ENCODE data around the gene ZNF430. TPM values are rescaled to one million over a fixed set of nuclear protein-coding genes. Genes with fewer than 3 reads are reported as not detected.
"Not testable (repeated sequence)": the region's sequence is repeated elsewhere in the genome, so short reads cannot be mapped to it uniquely, and the experiment has no call there.

Gene ZNF430
- total RNA-seq = 10 to 100 TPM; 14.7 to 17.1 TPM

DNA sequence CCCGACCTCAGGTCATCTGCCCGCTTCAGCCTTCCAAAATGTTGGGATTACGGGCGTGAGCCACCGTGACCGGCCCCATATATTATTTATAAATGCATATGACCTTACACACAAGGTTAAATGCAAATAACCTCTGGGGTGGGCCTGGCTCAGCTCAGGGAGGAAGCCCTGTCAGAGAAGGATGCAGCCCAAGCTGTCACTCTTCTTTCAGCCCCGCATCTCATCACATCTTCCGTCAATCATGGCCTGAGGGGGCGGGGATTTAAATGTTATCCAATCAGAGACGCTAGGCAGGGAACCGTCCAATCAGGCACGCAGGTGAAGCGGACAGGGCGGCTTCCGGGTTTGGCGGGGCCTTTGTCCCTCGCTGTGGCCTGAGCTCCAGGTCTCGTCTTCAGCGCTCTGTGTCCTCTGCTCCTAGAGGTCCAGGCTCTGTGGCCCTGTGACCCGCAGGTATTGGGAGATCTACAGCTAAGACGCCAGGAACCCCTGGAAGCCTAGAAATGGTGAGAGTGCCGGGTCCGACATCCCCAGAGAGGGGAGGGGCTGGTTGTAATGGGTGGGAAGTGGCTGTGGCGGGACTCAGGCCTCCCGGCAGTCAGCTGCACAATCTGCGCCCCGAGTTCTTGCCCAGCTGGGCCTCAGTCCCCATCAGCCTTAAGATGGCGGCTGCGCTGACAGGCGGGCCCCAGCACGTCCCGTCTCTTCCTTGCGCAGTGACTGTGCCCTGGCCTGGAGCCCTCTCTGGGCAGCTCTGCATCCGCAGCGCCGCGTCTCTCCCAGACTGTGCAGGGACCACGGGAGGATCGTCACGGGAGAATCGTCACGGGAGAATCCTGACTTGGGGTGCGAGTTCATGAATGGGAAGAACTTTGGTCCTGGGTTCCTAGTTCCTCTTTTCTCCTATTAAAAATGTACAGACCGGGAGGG lies at the start of gene ZNF430:
ZNF430 (plus strand) TSS at position 360 of the 930 bp plus-strand sequence; CDS start at position 504, 144 bp downstream.
- Mint-ChIP-seq H3K9me3 (ENCODE audit: low read depth) (no peaks in the 10 kb centered on the region), H3K27me3 (no peaks in the 10 kb centered on the region), H3K4me1 (peaks cover 40% of the 10 kb centered on the region), H3K27ac (peak within 1 kb of the TSS; percentile 99), H3K4me3 (peak within 1 kb of the TSS; percentile 96), H3K36me3 (ENCODE audit: low read depth) (peaks cover 39% of the 10 kb centered on the region)
- ChIA-PET POLR2A (interaction anchor here (0.6 to 1.5 kb wide), 8 partner anchors 21 to 1199 kb away, joined by 3 to 23 read pairs (median 4); partner anchors contain the start of genes ZNF100, ZNF431, ZNF506 and ZNF714), CTCF (interaction anchor here (0.6 to 0.7 kb wide), 2 partner anchors 98 to 456 kb away, joined by 3 read pairs; no protein-coding TSS in a partner anchor)
- DNase-seq (peak; percentile 96), ATAC-seq (peak; percentile 95)
- intact Hi-C loops (cut with DNase I, micrococcal nuclease) = loop anchor here (1.0 to 10.0 kb wide), 23 partner anchors 21 to 1423 kb away; partner anchors contain the start of genes ZNF100 (in 2 of the 2), ZNF431 (in 2 of the 2), ZNF66 (in 2 of the 2) and ZNF737 (in 2 of the 2)

DNA sequence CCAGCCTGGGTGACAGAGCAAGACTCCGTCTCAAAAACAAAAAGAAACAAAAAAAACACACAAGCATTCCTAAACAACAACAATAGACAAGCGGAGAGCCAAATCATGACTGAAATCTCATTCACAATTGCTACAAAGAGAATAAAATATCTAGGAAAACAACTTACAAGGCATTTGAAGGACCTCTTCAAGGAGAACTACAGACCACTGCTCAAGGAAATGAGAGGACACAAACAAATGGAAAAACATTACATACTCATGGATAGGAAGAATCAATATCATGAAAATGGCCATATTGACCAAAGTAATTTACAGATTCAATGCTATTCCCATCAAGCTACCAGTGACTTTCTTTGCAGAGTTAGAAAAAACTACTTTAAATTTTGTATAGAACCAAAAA lies 27.7 kb upstream of the ZNF430 start:
- ATAC-seq; H3K36me3 Mint-ChIP-seq (ENCODE audit: low read depth); H3K4me3 Mint-ChIP-seq; H3K27ac Mint-ChIP-seq; POLR2A ChIA-PET; DNase-seq; H3K27me3 Mint-ChIP-seq; intact Hi-C loops (cut with DNase I, micrococcal nuclease); H3K4me1 Mint-ChIP-seq: not testable (repeated sequence)
- CTCF ChIA-PET = interaction anchor here (1.0 kb wide), 1 partner anchor 826 kb away, joined by 3 read pairs; the partner anchor contains the start of gene ZNF486
- peaks cover 18% of the 10 kb centered on the region for H3K9me3 Mint-ChIP-seq (ENCODE audit: low read depth)

DNA sequence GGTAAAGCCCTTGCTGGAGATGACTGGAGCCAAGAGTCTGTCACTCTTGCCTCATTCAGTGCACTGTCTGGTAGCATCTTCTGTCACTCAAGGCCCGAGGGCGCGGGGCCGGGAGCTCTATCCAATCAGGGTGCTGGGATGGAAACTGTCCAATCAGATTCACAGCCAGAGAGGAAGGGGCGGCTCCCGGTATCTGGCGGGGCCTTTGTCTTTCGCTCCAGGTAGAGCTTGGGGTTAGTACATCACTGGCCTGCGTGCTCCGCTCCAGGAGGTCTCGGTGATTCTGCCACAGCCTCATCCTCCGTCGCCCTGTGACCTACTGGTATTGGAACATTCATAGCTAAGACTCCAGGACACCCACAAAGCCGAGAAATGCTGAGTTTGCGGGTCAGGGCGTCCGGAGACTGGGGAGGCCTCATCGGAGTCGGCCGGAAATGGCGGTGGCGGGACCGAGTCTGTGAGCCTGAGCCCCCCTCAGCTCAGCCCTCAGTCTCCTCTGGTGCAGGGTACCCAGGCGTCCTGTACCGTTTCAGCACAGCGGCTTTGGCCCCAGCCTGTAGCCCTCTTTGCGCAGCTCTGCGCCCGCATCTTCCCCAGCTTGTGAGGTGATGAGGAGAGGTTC lies 20.6 kb upstream of the ZNF430 start:
- H3K27ac Mint-ChIP-seq = peak overlapping the region; percentile 91
- DNase-seq (peak; percentile 95), ATAC-seq (peak; percentile 100)
- peak overlapping the region; percentile 89 for H3K4me3 Mint-ChIP-seq
- no peaks in the 10 kb centered on the region for H3K27me3 Mint-ChIP-seq
- intact Hi-C loops (cut with DNase I, micrococcal nuclease) = loop anchor here (1.0 to 5.0 kb wide), 11 partner anchors 20 to 961 kb away; partner anchors contain the start of genes ZNF430 (in 2 of the 2), ZNF85 (in 2 of the 2), ZNF431 (in 1 of the 2) and ZNF66 (in 1 of the 2)
- ChIA-PET CTCF (interaction anchor here (0.6 to 0.9 kb wide), 4 partner anchors 233 to 813 kb away, joined by 3 to 7 read pairs (median 4); no protein-coding TSS in a partner anchor), POLR2A (interaction anchor here (0.5 to 1.4 kb wide), 13 partner anchors 21 to 835 kb away, joined by 3 to 23 read pairs (median 4); partner anchors contain the start of genes ZNF430, ZNF431, ZNF626 and ZNF66)
- H3K9me3 Mint-ChIP-seq (ENCODE audit: low read depth) = peaks cover 2% of the 10 kb centered on the region
- peaks cover 6% of the 10 kb centered on the region for H3K36me3 Mint-ChIP-seq (ENCODE audit: low read depth)
- peaks cover 9% of the 10 kb centered on the region for H3K4me1 Mint-ChIP-seq

DNA sequence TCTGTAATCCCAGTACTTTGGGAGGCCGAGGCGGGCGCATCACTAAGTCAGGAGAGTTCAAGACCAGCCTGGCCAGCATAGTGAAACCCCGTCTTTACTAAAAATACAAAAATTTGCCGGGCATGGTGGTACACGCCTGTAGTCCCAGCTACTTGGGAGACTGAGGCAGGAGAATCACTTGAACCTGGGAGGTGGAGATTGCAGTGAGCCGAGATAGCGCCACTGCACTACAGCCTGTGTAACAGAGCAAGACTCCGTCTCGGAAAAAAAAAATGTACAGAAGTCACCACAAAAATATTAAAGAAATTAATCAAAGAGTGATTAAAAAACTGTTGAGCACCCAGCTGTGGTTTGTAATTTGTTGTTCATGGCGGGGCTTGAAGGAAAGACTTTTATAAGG lies 781 bp downstream of the ZNF430 start:
- H3K27ac Mint-ChIP-seq = peak overlapping the region; percentile 99
- intact Hi-C loops (cut with DNase I, micrococcal nuclease) = loop anchor here (2.0 to 10.0 kb wide), 14 partner anchors 22 to 1424 kb away; partner anchors contain the start of genes ZNF100 (in 2 of the 2), ZNF737 (in 2 of the 2), ZNF253 (in 1 of the 2) and ZNF431 (in 1 of the 2)
- peaks cover 46% of the 10 kb centered on the region for H3K36me3 Mint-ChIP-seq (ENCODE audit: low read depth)
- CTCF ChIA-PET = interaction anchor here (0.6 kb wide), 1 partner anchor 245 kb away, joined by 3 read pairs; no protein-coding TSS in a partner anchor
- peak overlapping the region; percentile 96 for H3K4me3 Mint-ChIP-seq
- H3K27me3 Mint-ChIP-seq; ATAC-seq; DNase-seq; H3K9me3 Mint-ChIP-seq (ENCODE audit: low read depth): not testable (repeated sequence)
- POLR2A ChIA-PET = interaction anchor here (1.0 to 1.5 kb wide), 5 partner anchors 22 to 746 kb away, joined by 3 to 23 read pairs (median 3); partner anchors contain the start of genes ZNF100, ZNF431 and ZNF85
- H3K4me1 Mint-ChIP-seq = peaks cover 45% of the 10 kb centered on the region

DNA sequence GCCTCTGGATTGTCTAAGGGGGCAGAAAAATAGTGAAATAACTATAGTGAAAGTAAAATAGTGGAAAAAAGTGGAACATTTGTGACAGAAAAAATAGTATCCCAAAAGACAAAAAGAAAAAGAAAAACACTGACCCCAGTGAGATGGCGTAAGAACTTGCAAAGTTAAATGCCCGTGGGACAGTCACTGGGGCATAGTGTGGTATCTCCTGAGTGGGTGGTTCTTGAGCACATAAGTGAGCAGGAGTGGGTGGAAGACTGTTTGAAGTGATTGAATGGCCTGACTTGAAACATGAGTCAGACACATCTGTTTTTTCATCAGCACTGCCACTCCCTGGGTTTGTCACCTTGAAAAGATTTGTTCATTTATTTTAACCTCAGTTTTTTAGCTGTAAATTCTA lies 2.5 kb downstream of the ZNF430 start:
- Mint-ChIP-seq H3K27me3 (no peaks in the 10 kb centered on the region), H3K36me3 (ENCODE audit: low read depth) (peaks cover 63% of the 10 kb centered on the region), H3K9me3 (ENCODE audit: low read depth) (no peaks in the 10 kb centered on the region), H3K4me1 (peaks cover 62% of the 10 kb centered on the region), H3K27ac (peak overlapping the region; percentile 72), H3K4me3 (peak overlapping the region; percentile 96)
- intact Hi-C loops (cut with DNase I, micrococcal nuclease) = loop anchor here (1.0 to 10.0 kb wide), 12 partner anchors 60 to 1426 kb away; partner anchors contain the start of genes ZNF100 (in 2 of the 2), ZNF253 (in 1 of the 2), ZNF626 (in 1 of the 2) and ZNF66 (in 1 of the 2)
- ATAC-seq = peak; percentile 19
- DNase-seq = peak; percentile 66
- ChIA-PET CTCF (no interaction called here), POLR2A (interaction anchor here (0.6 to 1.3 kb wide), 2 partner anchors 23 to 428 kb away, joined by 3 to 6 read pairs; no protein-coding TSS in a partner anchor)

DNA sequence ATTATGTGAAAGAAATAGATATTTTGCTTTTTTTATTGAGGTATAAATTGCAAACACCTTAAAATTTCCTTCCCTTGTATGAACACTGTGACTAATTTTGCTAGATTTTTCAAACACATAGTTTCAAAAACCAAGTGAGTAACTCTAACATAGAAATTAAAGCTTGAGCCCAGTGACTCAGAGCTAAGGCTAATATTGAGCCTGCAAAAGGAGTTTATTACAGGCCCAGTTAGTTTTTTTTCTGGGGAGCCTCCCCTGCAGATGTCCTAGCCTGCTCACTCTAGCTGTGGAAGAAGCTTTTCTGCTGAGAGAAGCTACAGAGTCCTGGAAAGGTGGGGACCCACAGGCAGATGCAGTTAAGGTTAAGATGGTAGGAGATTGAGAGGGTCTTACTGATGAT lies 3.4 kb downstream of the ZNF430 start:
- CTCF ChIA-PET = interaction anchor here (0.7 kb wide), 1 partner anchor 180 kb away, joined by 3 read pairs; no protein-coding TSS in a partner anchor
- Mint-ChIP-seq H3K27ac (peak overlapping the region; percentile 78), H3K4me1 (peaks cover 71% of the 10 kb centered on the region), H3K9me3 (ENCODE audit: low read depth) (no peaks in the 10 kb centered on the region), H3K4me3 (peak overlapping the region; percentile 96), H3K36me3 (ENCODE audit: low read depth) (peaks cover 72% of the 10 kb centered on the region), H3K27me3 (no peaks in the 10 kb centered on the region)
- intact Hi-C loops (cut with DNase I, micrococcal nuclease) = loop anchor here (1.0 to 10.0 kb wide), 12 partner anchors 59 to 1427 kb away; partner anchors contain the start of genes ZNF100 (in 2 of the 2), ZNF253 (in 1 of the 2), ZNF626 (in 1 of the 2) and ZNF66 (in 1 of the 2)
- ATAC-seq (no peak), DNase-seq (no peak)
- POLR2A ChIA-PET = no interaction called here

DNA sequence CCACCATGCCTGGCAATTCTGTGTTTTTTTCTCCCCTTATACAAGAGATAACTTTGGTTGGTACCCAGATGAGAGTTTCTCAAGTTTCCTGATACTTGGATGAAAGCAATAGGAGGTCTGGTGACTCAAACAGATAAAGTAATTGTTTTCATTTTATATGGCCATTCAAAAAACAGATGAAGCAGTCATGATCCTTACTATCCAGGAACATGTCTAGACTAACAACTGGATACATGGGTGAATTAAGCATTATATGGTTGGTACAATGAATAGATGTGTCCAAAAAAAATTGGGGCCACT lies 8.5 kb downstream of the ZNF430 start:
- Mint-ChIP-seq H3K27me3 (no peaks in the 10 kb centered on the region), H3K4me1 (peaks cover 63% of the 10 kb centered on the region), H3K27ac (peak overlapping the region; percentile 55), H3K4me3 (peak overlapping the region; percentile 17), H3K9me3 (ENCODE audit: low read depth) (no peaks in the 10 kb centered on the region), H3K36me3 (ENCODE audit: low read depth) (peaks cover 82% of the 10 kb centered on the region)
- intact Hi-C loops (cut with DNase I, micrococcal nuclease) = loop anchor here (10.0 kb wide), 4 partner anchors 446 to 1164 kb away; partner anchors contain the start of genes ZNF100 (in 1 of the 2), ZNF253 (in 1 of the 2) and ZNF737 (in 1 of the 2)
- ATAC-seq (peak; percentile 40), DNase-seq (no peak)
- CTCF ChIA-PET = no interaction called here
- POLR2A ChIA-PET = no interaction called here

DNA sequence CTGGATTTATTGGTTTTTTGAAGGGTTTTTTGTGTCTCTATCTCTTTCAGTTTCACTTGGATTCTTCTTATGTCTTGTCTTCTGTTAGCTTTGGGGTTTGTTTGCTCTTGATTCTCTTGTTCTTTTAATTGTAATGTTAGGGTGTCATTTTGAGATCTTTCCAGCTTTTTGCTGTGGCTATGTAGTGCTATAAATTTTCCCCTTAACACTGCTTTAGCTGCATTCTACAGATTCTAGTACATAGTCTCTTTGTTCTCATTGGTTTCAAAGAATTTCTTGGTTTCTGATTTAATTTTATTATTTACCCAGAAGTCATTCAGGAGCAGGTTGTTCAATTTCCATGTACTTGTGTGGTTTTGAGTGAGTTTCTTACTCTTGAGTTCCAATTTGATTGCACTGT lies 24.6 kb downstream of the ZNF430 start:
- ChIA-PET CTCF (interaction anchor here (0.7 kb wide), 1 partner anchor 484 kb away, joined by 3 read pairs; no protein-coding TSS in a partner anchor), POLR2A (no interaction called here)
- intact Hi-C loops (cut with DNase I, micrococcal nuclease) = no loop called here
- no peak overlapping the region for H3K4me3 Mint-ChIP-seq
- H3K27ac Mint-ChIP-seq = no peak overlapping the region
- no peak for ATAC-seq
- no peaks in the 10 kb centered on the region for H3K27me3 Mint-ChIP-seq
- peaks cover 52% of the 10 kb centered on the region for H3K9me3 Mint-ChIP-seq (ENCODE audit: low read depth)
- H3K36me3 Mint-ChIP-seq (ENCODE audit: low read depth) = peaks cover 80% of the 10 kb centered on the region
- no peak for DNase-seq
- peaks cover 5% of the 10 kb centered on the region for H3K4me1 Mint-ChIP-seq

DNA sequence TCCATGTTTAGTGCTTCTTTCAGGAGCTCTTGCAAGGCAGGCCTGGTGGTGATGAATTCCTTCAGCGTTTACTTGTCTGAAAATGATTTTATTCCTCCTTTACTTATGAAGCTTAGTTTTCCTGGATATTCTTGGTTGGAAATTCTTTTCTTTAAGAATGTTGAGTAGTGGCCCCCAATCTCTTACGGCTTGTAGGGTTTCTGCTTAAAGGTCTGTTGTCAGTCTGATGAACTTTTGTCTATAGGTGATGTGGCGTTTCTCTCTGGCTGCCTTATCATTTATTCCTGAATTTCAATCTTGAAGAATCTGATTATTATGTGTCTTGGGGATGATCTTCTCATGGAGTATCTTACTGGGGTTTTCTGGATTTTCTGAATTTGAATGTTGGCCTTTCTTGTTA lies 26.0 kb downstream of the ZNF430 start:
- POLR2A ChIA-PET = no interaction called here

DNA sequence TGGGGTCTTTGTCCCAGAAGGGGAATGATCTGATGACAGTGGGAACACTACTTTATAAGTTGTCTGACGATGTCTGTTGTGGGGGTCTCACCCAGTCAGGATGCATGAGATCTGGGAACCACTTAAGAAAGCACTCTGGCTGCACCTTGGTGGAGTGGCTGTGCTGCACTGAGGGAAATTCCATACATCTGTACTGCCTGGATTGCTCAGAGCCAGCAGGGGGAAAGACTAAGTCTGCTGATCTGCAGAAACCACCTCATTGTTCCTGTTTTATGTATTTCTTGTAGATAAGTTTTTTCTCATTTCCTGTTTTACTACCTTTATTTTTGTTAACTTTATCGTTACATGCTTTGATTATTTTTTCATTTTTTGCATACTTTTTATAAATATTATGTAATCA lies 27.3 kb downstream of the ZNF430 start:
- DNase-seq (no peak), ATAC-seq (no peak)
- peaks cover 52% of the 10 kb centered on the region for H3K9me3 Mint-ChIP-seq (ENCODE audit: low read depth)
- peaks cover 5% of the 10 kb centered on the region for H3K4me1 Mint-ChIP-seq
- H3K4me3 Mint-ChIP-seq = no peak overlapping the region
- H3K36me3 Mint-ChIP-seq (ENCODE audit: low read depth) = peaks cover 76% of the 10 kb centered on the region
- peak overlapping the region; percentile 43 for H3K27ac Mint-ChIP-seq
- CTCF ChIA-PET = no interaction called here
- POLR2A ChIA-PET = no interaction called here
- intact Hi-C loops (cut with DNase I, micrococcal nuclease) = no loop called here
- no peaks in the 10 kb centered on the region for H3K27me3 Mint-ChIP-seq

More for the DNA sequence above, 26.0 kb downstream of the ZNF430 start:
- Mint-ChIP-seq H3K9me3 (ENCODE audit: low read depth) (peaks cover 50% of the 10 kb centered on the region), H3K27ac (no peak overlapping the region), H3K36me3 (ENCODE audit: low read depth) (peaks cover 78% of the 10 kb centered on the region), H3K27me3 (no peaks in the 10 kb centered on the region), H3K4me1 (peaks cover 5% of the 10 kb centered on the region), H3K4me3 (no peak overlapping the region)
- ATAC-seq = no peak
- CTCF ChIA-PET = interaction anchor here (0.8 kb wide), 1 partner anchor 103 kb away, joined by 3 read pairs; no protein-coding TSS in a partner anchor
- no peak for DNase-seq
- intact Hi-C loops (cut with DNase I, micrococcal nuclease) = no loop called here

Data from activated CD4-positive, alpha-beta T cell treated with anti-CD3 and anti-CD28 coated beads for 36 hours (primary cell).